DMS153 (cell line): Measurements from ENCODE around the gene ATP5ME.
"Not testable (repeated sequence)": the region's sequence is repeated elsewhere in the genome, so short reads cannot be mapped to it uniquely, and the experiment has no call there.

ENCODE experiments used
- DNase-seq: peaks from one replicate; lab custom pipeline; 2025; lab: John Stamatoyannopoulos, UW

Gene ATP5ME

DNA sequence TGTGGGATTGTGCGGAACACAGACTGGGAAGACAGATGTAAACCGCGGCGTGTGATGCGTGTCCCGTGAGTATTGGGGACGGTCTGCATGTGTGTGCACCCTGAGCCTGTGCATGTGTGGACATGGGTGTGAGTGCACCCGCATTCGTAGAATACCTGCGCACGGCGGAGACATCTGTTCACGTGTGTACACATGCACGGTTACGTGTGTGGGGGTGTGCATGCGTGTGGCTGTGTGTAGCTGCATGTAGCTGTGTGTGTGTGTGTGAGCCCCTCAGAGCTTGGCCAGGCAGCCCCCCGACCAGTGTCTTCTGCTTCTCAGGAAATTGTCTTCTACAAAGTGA, 19.6 kb downstream of the ATP5ME start:
- DNase-seq: no peak

DNA sequence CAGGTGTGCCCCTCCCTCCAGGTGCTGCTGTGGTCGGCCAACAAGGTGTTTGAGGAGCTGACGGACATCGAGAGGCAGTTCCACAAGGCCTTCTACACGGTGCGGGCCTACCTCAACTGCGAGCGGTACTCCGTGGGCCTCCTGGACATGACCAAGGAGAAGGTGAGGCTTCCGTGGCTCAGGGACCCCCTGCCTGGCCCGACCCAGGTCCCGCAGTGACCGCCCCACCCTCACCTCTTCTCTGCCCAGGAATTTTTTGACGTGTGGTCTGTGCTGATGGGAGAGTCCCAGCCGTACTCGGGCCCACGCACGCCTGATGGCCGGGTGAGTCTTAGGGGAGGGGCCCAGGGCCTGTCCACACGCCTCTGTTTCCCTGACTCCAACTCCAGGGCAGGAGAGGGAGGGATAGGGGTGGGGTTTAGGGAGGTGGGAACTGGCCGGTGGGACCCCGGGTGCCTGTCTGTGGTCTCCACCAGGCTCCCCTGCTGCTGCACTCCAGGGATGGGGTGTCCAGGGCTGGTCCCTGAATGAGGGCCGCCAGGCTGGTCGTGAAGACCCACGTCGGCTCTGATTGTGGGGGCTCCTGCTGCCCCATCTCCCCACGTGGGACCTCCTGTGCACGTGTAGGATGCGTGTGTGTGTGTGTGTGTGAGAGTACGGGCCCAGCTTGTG, 20.1 kb downstream of the ATP5ME start:
- DNase-seq: no peak

DNA sequence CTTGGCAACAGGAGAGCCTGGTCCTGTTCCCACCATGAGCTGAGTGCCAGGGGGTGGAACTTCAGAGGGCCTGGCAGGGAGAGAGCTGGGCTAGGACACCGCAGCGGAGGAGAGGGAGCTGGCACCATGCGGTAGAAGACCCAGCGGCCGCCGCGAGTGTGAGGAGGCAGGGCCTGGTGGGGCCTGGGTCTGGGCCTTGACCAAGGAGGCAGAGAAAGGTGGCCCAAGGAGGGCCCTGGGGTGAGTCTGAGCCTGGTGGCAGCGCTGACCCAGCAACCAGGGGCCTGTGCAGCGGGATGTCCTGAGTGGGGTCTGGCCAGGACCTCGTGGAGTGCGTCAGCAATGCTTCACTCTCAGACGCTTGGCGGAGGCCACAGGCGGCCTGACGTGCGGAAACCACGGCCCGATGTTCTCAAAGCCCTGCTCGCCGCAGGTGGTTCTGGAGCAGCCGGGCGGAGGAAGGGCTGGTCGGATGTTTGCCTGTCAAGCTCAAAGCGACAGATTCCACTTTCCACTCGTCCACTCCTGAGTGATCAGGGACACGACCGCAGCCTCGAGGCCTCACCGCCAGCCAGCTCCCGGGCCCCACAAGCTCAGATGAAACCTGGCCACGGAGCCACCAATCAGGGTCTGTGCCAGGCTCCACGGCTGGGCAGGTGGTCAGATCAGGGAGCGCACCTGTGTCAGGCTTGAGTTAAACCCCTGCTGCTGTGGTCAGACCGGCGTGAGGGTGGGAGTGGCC, 20.8 kb downstream of the ATP5ME start:
- DNase-seq: no peak

DNA sequence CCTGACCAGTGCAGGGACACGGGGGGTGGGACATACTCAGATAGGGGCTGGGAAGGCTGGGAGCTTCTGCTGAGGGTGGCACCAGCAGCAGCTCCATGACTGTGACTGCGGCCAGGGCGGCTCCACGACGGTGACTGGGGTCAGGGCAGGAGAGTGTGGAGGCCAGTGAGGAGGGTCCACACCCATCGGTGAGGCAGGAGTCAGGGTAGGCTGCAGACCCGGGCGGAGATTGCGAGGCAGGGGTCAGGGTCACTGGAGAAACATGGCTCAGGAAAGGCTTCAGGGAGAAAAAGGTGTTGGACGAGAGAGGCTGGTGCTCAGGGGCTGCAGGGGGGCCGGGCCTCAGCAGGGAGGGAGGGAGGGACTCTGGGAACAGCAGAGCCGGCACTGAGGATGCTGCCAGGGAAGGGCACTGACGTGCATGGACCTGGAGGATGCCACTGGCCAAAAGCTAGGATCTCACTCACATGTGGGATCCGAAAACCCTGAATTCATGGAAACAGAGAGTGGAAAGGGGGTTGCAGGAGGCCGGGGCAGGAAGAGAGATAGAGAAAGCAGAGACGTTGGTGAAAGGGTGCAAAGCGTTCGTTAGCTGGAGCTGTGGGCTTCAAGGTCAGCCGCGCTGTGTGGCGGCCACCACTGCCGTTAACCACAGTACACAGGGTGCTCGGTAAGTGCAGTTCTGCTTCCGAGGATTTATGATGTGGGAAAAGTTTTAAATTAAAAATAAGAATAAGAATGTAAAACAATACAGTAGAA, 22.0 kb downstream of the ATP5ME start:
- no peak for DNase-seq

DNA sequence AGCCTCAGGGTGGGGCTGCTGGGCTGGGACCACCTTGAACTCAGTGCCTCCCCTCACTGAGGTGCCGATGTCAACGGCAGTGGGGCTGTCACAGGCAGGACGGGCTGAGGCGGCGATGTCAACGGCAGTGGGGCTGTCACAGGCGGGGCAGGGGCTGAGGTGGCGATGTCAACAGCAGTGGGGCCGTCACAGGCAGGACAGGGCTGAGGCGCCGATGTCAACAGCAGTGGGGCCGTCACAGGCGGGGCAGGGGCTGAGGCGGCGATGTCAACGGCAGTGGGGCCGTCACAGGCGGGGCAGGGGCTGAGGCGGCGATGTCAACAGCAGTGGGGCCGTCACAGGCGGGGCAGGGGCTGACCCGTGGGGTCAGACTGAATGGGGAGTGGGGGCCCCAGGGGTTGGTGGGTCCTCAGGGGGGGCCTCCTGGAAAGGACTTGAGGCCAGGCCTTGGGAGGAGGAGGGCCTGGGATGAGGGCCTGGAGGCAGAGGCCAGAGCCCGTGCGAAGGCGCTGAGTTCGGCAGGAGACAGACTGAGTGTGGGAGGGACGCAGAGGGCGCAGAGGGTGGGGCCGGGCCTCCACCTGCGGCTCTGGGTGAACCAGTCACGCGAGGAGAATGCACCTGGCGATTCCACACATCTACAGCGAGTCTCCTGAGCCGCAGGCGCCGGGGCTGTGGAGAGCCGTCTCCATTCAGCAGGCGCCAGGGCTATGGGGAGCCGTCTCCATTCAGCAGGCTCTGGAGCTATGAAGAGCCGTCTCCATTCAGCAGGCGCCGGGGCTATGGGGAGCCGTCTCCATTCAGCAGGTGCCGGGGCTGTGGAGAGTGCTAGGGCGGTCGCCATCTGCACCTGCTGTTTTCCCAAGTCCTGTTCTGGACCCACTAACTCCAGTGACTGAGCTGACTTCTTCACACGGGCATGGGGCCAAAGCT, 22.9 kb downstream of the ATP5ME start:
- no peak for DNase-seq

DNA sequence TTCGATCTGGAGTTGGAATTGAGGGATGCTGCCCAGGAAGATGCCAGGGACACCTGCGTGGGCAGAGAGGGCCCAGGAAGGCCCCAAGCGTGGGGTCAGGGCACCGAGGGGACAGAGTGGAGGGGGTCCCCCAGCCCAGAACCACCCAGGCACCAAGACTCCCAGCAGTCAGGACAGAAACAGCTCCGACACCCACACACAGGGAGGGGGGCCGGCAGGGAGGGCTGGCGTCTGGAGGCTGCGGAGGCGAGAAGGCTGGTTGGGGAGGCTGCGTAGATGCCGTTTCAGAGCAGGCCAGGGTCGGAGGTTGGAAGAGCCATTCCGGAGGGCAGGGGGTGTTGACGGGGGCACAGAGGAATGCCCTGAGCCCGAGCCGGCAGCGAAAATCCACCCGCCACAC, 23.6 kb downstream of the ATP5ME start:
- no peak for DNase-seq

DNA sequence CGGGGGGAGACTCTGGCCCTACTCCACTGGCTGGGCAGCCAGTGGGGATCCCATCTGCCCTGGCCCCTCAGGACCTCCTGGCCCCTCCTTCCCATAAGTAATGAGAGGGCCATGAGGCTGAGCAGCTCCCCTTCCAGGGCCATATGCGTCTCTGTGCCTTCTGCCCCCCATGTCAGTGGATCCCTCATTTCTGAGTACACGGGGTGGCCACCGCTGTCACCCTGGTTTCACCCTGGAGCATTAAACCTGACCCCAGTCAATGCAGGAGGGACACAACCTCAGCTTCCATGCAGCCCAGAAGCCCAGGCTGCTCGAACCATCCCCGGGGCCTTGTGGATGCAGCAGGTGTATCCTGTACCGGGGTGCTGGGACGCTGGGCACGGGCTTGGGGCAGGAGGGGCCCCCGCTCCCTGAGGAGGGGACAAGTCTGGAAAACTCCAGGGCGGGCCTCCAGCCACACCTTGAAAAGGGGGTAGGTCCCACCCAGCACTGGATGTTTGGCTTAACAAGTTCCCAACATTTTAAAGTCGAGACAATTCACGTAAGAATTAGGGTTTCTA, 24.2 kb downstream of the ATP5ME start:
- DNase-seq: no peak

DNA sequence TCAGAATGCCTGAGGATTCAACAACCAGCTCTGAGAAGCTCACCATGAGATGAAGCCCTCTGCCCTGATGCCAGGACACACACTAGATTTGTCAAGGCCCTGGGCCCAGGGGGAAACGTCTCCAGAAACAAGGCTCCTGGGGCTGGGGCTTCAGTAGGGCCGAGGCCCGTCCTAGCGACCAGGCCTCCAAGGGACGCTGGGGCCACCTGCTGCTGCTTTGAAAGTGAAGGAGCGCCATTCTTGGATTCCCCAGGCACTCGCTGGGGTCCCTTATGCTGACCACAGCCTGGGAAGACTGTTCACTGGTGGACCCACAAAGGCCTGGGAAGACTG, 24.8 kb downstream of the ATP5ME start:
- no peak for DNase-seq

DNA sequence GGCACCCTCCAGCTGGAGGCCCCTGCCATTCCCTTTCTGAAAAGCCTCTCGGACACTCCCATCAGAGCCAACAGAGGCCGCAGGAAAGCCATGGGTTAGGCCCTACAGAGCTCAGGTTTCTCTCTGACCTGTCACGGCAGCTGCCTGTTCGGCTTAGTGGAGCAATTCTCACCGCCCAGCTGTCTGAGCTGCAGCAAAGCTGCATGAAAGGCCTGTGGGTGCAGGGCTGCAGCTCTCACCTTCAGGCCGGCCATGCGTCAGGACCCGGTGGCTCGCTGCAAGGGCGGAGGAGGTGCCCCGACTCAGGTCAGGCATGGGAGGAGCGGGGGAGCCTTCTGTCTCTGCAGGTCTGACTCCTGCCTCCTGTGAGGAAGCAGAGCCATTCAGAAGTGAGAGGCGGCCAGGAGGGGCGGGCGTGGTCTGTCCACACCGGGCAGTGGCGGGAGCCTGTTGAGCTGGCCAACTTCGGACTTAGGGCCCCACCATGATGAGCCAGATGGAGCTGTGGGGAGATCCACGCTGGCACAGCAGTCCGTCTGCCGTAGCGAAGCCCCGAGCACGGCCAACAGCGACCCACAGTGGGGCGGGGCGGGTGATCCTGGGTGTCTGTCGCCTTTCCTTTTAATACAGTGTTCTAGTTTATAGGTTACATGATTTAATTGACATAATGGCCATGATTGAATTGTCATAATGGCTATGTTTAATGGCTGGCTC, 25.3 kb downstream of the ATP5ME start:
- no peak for DNase-seq

DNA sequence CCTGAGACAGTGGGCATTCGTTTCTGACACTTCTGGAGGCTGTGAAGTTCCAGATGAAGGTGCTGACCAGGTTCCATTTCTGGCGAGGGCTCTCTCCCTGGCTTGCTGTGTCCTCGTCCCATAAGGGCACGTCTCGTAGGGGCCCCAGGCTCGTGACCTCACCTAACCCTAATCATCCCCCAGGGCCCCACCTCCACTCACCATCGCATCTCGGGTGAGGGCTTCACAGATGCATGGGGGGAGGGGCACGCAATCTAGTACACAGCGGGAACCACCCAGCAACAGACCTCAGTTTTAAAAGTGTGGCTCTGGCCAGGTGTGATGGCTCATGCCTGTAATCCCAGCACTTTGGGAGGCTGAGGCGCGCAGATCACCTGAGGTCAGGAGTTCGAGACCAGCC, 26.6 kb downstream of the ATP5ME start:
- DNase-seq: no peak

DNA sequence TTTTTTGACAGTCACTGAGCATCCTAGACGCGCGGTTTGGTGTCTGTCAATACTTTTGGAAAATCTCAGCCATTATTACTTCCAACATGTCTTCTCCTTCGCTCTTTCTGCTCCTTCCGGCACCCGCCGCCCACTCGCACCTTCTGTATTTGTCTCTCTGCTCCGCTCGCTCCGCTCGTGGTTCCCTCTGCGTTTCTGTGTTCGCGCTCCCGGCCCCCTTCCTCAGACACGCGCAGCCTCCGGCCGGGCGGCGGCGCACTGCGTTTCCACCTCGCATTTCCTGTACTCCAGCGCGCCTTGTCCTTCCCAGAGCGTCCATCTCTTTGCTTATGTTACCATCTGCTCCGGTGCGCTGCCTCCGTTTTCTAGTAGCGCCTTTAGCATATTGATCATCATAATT, 27.6 kb downstream of the ATP5ME start:
- DNase-seq: no peak

DNA sequence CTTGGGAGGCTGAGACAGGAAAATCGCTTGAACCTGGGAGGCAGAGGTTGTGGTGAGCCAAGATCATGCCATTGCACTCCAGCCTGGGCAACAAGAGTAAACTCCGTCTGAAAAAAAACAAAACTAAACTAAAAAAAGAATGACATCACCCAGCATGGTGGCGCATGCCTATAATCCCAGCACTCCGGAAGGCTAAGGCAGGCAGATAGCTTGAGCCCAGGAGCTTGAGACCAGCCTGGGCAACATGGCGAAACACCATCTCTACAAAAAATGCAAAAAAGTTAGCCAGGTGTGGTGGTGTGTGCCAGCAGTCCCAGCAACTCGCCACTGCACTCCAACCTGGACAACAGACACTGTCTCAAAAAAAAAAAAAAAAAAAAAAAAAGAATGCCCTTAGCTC, 31.7 kb downstream of the ATP5ME start:
- not testable (repeated sequence) for DNase-seq

DNA sequence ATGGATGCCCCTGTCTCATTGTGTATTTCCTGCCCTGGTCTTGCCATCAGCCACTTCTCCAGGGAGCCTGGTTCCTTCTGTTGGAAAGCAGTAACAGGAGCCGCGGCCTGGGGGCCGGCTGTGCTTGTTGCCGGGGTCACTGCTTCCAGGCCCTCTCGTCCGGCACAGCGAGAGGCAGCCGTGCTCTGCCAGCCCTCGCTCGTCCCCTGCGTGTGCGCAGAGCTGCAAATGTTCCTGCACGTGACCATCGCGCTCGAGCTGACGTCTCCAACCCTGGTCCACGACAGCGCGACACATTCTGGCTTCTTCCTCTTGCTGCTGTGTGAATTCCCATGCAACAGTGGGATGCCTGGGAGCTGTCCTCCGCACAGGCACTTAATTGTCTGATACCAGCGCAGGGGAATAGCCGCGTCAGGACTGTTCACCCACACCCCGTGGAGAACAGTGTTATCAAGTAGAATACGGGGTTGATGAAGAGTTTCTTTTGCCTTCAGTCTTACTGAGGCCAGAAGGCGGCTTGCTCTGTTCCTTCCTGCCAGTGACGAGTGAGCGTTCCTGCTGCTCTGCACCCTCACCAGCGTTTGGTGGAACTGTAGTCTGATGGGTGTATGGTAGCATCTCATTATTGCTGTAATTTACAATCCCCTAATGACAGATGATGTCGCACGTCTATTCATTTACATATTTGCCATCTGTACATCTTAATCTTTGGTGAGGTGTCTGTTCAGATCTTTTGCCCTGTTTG, 36.4 kb downstream of the ATP5ME start:
- DNase-seq: no peak

DNA sequence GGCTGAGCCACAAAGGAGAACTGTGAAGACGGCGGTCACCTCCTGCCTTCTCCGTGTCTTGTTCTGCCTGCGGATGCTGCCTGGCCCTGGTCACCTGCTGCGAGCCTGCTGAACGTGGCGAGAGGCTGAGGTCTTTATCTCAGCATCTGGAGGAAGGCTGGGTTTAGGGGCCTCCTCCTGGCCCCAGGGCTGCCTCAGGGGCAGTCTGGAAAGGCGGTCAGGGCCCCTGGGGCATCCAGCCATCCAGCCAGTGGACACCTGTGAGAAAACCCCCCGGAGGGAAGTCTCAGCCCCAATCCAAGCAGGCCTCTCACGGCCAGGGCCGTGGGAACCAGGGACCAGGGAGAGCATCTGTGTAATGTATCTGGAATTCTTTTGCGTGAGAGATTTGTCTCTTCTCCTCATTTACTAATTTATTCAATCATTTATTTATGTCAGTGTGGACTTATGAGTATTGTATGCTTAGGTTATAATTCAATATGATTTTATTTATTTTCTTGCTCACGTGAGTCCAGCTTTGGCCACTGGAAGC, 37.4 kb downstream of the ATP5ME start:
- DNase-seq: no peak

DNA sequence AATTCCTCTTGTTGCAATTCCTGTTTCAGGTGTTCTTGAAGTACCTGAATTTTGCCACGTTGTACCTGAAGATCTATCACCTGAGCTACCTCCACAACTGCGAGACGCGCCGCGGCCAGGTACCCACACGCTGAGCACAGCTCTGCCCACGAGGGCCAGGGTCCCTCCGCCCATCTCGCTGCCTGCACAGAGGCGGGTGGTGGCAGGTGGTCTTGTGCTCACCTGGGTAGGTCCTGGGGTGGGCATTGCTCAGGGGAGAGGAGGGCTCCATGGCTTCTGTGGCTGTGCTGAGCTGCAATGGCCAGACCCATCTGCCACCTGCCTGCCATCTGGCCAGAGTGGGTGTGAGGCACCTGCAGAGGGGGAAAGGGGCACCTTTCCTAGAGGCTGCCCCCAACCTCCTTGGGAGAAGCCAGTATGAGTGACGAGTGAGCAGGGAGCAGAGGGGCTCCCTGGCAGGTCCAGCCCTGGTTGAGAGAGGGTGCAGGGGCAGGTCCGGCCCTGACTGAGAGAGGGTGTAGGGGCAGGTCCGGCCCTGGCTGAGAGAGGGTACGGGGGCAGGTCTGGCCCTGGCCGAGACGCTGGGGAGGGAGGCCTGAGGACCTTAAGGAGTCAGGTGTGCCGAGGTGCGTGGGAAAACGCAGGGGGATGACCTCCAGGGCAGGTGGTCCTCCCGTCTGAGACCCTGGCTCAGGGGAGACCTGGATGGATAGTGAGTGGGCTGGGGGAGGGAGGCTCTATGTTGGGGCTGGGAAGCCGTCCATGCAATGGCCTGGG, 38.0 kb downstream of the ATP5ME start:
- DNase-seq: no peak

DNA sequence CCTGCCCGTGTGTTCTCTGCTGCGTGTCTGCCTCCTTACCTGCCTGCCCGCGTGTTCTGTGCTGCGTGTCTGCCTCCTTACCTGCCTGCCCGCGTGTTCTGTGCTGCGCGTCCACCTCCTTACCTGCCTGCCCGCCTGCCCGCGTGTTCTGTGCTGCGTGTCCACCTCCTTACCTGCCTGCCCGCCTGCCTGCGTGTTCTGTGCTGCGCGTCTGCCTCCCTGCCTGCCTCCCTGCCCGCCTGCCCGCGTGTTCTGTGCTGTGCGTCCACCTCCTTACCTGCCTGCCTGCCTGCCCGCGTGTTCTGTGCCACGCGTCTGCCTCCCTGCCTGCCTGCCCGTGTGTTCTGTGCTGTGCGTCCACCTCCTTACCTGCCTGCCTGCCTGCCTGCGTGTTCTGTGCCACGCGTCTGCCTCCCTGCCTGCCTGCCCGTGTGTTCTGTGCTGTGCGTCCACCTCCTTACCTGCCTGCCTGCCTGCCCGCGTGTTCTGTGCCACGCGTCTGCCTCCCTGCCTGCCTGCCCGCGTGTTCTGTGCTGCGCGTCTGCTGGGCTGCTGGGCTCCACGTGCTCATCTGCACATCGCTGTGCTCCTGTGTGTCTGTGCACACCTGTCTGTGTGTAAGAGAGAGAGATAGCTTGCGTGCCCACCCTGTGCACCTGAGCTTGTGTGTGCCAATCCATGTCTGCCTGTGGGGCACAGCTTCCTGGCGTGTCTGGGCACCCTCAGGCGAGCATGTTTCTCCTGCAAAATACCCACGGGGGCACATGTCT, 38.8 kb downstream of the ATP5ME start:
- not testable (repeated sequence) for DNase-seq

DNA sequence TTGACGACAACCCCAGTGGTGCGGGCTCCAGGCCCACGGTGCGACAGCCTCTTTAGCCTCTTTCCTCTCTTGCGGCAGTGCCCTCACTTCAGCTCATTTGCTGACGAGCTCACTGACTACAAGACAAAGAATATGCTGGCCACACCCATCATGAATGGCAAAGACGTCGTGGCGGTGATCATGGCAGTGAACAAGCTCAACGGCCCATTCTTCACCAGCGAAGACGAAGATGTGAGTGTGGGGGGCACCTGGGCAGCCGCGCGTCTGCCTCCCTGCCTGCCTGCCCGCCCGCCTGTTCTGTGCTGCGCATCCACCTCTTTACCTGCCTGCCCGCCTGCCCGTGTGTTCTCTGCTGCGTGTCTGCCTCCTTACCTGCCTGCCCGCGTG, 39.5 kb downstream of the ATP5ME start:
- DNase-seq: no peak

DNA sequence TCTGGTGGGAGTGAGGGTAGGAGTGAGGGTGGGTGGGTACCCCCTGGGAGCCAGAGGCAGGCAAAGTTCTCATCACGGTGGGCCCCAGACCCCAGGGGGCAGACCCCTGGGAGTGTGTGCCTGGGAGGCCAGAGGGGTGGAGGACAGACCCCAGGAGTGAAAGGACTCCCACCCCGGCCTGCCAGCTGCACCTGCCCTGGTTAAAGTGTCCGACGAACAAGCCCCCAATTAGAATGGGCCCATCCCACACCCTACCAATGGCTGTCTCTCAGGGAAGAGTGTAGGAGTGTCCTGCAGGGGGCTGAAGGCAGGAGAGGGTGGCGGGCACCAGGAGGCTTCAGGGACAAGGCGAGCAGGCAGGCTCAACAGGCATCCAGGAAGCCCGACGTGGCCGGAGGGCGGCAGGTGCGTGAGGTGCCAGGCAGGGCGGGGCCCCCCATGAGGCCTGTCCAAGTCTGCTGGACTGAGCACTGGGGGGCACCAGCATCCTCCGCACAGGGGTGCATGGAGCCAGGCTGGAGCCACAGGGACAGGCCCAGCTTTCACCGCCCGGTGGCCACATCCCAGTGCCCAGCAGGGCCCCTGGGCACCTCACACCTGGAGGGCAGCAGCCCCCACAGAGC, 40.0 kb downstream of the ATP5ME start:
- DNase-seq: no peak
